Measurements from ENCODE around the gene CIAPIN1.

Gene CIAPIN1

GRCh38 chr16:57387598-57388354, 59.4 kb downstream of the CIAPIN1 start:
- FAIRE-seq (no peak), DNase-seq (ENCODE audit: insufficient read length, low spot score) (no peak)
- TF ChIP-seq, protein P1, sequence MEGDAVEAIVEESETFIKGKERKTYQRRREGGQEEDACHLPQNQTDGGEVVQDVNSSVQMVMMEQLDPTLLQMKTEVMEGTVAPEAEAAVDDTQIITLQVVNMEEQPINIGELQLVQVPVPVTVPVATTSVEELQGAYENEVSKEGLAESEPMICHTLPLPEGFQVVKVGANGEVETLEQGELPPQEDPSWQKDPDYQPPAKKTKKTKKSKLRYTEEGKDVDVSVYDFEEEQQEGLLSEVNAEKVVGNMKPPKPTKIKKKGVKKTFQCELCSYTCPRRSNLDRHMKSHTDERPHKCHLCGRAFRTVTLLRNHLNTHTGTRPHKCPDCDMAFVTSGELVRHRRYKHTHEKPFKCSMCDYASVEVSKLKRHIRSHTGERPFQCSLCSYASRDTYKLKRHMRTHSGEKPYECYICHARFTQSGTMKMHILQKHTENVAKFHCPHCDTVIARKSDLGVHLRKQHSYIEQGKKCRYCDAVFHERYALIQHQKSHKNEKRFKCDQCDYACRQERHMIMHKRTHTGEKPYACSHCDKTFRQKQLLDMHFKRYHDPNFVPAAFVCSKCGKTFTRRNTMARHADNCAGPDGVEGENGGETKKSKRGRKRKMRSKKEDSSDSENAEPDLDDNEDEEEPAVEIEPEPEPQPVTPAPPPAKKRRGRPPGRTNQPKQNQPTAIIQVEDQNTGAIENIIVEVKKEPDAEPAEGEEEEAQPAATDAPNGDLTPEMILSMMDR (IDR thresholded peaks at IDR 0.05; ENCODE audit: insufficient read depth, missing control alignments): no peak

- TF ChIP-seq, protein P1 (IDR thresholded peaks at IDR 0.05; ENCODE audit: insufficient read depth, missing control alignments): no peak
- DNase-seq (ENCODE audit: insufficient read length, low spot score) (no peak), FAIRE-seq (no peak)
Observed at GRCh38 chr16:57386381-57386951, 60.7 kb downstream of the CIAPIN1 start.

- FAIRE-seq: no peak
- TF ChIP-seq, protein P1 (IDR thresholded peaks at IDR 0.05; ENCODE audit: insufficient read depth, missing control alignments): no peak
- DNase-seq (ENCODE audit: insufficient read length, low spot score): no peak
Observed at GRCh38 chr16:57385083-57385482, 62.1 kb downstream of the CIAPIN1 start.

GRCh38 chr16:57384248-57385070, 62.7 kb downstream of the CIAPIN1 start:
- TF ChIP-seq, protein P1 (IDR thresholded peaks at IDR 0.05; ENCODE audit: insufficient read depth, missing control alignments): no peak
- FAIRE-seq (no peak), DNase-seq (ENCODE audit: insufficient read length, low spot score) (no peak)

- TF ChIP-seq, protein P1 (IDR thresholded peaks at IDR 0.05; ENCODE audit: insufficient read depth, missing control alignments): no peak
- FAIRE-seq (no peak), DNase-seq (ENCODE audit: insufficient read length, low spot score) (no peak)
Observed at GRCh38 chr16:57383276-57384247, 63.6 kb downstream of the CIAPIN1 start.

GRCh38 chr16:57382535-57383275, 64.5 kb downstream of the CIAPIN1 start:
- FAIRE-seq (no peak), DNase-seq (ENCODE audit: insufficient read length, low spot score) (no peak)
- TF ChIP-seq, protein P1 (IDR thresholded peaks at IDR 0.05; ENCODE audit: insufficient read depth, missing control alignments): no peak
